ENCODE measurements around the gene SSX2IP.
"Not testable (repeated sequence)": the region's sequence is repeated elsewhere in the genome, so short reads cannot be mapped to it uniquely, and the experiment has no call there.

The SSX2IP gene

DNA sequence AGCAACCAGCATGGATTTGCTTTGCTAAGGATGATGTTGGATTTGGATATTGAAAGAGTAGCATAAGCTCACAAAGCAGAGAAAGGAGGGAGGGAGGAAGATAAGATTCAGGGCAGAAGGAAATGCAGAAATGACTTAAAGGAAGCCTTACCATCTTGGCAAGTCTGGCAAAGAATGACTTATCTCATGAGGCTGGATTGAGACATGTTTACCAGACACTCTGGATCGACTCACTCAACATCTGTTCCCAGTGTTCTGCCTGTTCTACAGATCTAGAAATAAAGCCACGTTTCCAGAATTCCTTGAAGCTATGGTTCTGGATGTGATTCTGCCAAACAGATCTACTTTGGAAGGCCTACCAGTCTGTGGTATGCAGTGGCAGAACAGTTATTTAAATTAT is 77.2 kb downstream of the SSX2IP start:
- no peak for DNase-seq

DNA sequence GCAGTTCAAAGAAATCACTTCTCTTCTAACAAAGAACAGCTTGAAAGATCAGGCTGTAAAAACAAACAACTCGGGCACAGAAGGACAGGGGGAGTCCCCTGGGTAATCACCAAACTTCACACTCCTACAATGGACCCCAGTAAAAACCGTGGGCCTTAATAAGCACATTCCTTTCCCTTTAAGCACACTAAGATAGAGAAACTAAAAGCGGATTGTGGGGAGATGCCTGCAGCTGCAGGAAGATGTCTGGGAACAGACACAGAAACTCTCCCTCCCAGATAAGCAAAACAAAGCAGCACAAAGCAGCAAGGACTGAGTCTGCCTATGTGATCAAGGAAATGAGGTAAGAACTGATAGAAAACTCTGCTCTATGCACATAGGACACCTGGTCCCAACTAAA is 78.5 kb downstream of the SSX2IP start:
- DNase-seq, result no peak

DNA sequence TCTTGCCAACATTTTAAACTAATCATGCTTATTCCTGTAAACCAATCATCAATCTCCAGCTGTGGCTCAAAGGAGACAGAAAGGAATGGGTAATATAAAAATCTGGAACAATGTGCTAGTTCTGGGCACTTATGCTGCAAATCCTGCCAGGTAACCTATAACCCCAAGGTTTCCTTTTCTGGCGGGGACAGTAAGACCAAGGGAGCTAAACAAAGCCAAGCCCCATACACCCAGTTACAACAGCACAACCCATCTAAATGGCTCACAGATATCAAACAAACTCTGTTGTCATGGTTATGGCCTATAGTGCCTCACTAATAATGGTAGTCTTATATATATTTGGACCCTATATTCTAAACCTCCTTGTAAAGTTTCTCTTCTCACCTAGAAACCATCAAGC is 79.2 kb downstream of the SSX2IP start:
- no peak for DNase-seq

DNA sequence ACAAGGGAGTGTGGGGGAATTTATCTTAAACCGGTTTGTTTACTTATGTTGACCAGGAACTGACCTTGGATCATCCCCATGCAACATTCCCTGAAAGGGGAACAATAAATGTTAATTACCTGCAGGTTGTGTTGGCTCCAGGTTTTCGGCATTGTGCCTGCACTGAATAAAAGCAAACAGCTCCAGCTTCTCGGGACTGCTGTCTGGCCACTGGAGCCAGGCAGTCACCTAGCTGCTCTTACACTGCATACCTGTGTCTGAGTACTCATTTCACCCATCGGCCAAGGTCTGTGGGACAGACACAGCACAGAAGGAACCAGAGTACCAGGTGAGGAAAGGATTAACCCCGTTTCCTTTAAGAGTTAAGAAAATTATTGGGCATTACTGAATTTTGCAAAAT is 83.3 kb downstream of the SSX2IP start:
- DNase-seq, result no peak

DNA sequence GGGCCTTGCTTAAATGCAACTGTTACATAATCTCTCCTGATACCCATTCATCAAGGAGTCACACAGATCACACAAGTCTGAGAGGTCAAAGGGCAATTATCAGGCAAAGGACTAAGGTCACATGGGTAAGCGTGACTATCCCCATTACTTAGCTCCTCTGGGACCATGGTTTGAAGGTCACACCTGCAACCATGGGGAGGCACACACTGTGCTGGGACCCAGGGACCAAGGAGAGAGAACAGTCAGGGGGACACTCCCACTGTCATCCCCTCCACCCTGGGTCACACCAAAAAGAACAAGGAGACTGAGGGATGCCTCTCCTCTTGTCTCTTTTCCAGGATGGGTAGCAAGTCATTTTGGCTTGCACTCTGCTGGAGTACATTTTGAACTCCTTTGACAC is 85.1 kb downstream of the SSX2IP start:
- no peak for DNase-seq

DNA sequence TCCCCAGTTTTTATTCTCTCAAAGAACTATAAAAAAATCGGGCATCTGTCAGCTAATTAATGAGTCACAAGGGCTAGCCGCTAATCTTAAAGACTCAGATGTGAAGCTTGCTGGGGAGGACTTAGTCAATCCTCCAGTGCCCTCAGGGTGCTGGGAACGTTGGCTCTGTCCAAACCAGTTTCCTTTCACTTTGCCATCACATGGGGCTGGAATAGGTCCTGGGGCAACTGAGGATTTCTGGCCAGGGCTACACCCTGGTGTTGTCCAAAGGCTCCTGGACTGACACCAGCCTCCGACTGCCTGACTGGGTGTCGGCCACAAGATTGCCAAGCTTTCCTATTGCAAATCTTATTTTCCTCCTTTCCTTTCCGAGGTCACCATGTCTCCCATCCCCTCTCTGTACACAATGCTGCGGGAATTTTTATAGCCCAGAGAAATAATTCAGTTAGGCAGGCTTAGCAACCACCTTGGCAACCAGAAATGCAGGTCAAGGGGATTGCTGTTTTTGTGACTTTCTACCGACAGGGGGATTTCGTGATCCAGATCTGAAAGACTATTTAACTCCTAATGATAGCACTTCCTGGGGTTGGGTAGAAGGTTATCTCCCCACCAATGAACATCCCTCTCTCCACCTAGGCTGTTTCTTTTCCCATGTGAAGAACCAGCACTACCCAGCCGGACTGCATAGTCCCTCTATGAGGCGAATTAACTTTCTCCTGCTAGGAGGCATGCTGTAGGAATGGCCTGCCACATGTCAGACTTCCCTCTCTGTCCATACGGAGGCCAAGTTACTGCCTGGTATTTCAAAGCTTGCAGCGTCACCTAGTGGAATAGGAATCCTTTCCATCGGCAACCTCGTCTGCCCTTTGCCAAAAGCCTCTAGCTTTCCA is 86.1 kb downstream of the SSX2IP start:
- DNase-seq, result no peak

DNA sequence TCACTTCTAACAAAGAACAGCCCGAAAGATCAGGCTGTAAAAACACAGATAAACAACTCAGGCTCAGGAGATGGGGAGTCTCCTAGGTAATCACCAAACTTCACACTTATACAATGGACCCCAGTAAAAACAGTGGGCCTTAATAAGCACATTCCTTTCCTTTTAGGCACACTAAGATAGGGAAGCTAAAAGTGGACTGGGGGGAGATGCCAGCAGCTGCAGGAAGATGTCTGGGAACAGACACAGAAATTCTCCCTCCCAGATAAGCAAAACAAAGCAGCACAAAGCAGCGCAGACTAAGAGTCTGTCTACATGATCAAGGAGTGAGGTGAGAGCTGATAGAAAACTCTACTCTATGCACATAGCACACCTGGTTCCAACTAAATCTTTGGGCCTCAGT is 87.0 kb downstream of the SSX2IP start:
- no peak for DNase-seq

DNA sequence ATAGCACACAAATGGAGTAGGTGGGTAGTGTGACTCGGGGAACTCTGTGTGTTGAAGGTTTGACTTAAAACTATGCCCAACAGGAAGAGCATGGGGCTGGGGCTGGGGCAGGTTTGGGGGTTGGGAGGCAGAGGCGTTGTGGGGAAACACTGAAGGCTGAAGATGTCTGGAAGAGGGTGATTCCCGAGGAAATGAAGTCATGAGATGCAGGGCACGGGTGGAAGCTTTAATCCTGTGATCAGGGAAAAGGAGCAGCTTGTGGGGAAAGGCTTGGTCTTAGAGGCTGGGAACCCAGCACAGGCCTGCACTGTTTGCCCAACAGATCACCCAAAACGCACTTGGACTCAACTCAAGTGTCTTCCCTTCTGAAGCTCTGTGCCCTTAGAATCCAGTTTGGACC is 89.5 kb downstream of the SSX2IP start:
- no peak for DNase-seq

DNA sequence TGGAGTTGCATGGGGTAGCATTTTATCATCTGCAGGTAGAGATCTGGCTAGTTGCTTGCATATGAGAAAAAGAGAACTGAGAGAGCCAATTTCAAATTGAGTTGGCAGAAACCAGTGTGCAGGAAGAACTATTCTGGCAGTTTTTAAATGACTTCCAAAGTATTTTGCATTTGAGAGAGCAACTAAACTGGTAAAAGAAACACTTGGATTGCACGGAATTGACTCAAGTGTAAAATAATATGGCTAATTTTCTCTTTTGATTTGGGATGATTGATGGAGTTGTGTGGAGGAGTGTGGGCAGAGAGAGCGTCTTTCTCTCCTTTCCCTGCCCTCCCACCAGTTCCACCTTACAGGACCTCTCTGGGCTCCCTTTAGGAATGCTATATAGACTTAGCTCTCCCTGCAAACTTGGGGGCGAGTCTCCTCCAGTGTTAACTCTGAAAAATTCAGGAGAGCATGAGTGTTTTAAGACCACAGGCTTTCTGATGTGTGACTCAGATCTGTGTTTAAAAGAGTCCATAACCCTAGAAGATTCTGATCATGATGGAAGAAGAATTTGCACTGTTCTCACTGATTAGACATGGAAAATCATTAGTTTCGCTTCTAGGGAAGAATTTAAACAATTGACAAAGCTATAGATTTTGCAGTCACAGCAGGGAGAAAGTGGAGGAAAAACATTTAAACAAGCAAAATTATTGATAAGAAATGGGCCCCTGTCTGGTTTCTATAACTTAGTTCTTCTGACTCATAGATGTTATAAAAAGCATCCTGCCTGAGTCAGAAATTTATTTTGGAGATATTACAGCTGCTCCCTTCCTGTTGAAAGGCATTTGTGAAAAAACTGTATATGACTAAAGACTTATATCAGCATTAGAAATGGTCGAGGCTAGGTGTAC is 91.2 kb downstream of the SSX2IP start:
- no peak for DNase-seq

DNA sequence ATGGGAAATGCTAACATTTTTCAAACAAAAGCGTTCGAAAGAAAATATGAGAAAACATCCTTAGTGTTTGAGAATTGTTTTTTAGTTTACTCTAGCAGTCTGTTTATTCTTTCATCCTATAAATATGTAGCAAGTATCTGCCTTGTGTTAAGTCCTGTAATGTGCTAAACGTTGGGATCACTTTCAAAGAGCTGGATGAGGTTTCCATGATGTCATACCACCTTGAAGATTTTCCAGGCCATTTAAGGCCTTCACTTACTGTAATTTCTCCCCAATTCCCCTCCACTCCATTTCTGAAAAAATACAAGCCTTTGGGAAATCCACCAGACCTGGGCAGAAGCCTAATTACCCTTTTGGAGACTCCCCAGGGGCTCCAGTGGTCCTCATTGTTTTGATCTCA is 91.8 kb downstream of the SSX2IP start:
- DNase-seq, result no peak

DNA sequence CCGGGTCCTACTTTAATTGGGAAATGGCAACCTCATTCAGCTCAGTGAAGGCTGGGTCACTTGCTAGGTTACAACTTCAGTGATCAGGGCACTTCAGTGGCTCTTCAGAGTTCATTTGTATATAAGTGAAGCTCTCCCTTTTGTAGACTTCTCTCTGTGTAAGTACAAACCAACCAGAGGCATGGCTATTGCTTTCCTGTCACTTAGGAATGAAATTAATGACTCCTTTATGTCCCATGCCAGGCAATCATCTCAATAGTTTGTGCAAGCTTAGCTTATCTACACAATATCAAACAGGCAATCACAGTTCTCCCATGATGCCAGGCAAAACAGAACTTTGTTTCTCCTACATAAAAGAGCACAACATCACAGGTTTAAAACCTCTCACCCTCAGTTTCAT is 93.2 kb downstream of the SSX2IP start:
- DNase-seq, result no peak

DNA sequence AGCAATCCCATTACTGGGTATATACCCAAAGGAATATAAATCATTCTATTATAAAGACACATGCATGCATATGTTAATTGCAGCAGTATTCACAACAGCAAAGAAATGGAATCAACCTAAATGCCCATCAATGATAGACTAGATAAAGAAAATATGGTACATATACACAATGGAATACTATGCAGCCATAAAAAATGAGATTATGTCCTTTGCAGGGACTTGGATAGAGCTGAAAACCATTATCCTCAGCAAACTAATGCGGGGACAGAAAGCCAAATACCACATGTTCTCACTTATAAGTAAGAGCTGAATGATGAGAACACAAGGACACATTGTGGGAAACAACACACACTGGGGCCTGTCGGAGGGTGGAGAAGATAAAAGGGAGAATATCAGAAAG is 95.3 kb downstream of the SSX2IP start:
- not testable (repeated sequence) for DNase-seq
